Glomerular visceral epithelial cell (primary cell): ENCODE measurements around the gene METTL14.

Source experiments
- DNase-seq: peaks from one replicate; pipeline ENCODE4 v3.0.0-alpha.2; 2016; ENCODE audit errors: extremely low spot score

Gene METTL14

DNA sequence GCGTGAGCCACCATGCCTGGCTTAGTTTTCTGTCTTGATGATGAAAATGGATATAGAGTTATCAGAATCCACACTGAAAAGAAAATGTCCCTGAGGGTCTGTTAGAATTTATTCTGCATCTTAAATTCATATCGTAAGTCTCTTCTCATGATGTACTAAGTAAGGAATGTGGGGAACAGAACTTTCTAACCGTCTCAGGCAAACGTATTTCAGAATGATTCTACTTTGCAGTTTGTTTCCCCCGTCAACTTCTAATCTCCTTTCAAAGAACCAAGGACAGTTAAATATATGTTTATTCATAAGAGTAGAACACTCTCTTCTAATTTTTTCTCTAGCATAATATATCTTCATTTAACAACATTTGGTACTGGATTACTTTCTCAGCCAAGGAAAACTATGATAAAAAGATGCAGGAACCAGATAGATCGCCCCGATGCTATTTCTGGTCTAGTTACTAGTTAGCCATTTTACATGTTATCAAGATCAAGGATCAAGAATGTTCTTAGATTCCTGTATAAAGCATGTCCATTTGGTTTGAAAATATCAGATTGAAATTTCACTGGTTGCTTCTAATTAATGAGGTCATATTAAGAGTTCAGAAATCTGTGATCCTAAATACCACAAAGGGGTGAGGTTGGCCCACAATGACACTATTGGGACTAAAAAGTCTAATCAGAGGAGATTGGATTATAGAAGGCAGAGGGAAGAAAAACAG lies 49.5 kb downstream of the METTL14 start:
- DNase-seq = no peak

DNA sequence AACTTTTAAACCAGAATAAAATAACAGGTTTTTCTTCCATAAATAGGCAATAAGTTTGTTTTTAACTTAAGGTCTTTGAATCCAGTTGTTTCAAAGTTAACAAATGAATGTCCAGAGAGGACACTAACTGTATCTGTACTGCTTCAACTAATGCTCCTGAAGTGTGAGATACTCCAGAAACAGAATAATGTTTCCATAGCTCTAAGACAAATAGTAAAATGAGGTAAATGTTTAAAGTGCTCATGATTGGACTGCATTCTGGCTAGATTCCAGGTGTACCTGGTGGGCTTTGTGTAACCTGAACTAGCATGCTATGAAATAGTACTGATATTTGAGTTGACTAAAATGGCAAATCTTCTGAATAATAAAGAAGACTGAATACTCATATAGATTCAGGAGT lies 51.7 kb downstream of the METTL14 start:
- DNase-seq = no peak

DNA sequence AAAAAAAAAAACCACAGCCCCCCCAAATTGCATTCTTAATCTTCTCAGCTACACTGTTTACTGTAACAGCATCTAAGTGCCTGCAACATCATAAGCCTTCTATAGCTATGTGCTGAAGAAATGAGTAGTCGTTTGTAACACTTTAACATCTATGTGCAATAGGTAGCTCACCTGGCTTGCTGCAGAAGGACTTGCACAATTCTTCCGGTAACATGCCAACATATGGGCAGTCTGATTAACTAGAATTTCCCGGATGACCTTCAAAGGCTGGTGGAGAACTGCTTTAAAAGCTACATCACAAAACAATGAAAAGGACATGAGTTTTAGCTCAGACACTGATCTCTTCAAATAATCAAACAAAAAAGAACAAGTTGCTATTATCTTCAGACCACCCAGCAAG lies 52.9 kb downstream of the METTL14 start:
- no peak for DNase-seq

DNA sequence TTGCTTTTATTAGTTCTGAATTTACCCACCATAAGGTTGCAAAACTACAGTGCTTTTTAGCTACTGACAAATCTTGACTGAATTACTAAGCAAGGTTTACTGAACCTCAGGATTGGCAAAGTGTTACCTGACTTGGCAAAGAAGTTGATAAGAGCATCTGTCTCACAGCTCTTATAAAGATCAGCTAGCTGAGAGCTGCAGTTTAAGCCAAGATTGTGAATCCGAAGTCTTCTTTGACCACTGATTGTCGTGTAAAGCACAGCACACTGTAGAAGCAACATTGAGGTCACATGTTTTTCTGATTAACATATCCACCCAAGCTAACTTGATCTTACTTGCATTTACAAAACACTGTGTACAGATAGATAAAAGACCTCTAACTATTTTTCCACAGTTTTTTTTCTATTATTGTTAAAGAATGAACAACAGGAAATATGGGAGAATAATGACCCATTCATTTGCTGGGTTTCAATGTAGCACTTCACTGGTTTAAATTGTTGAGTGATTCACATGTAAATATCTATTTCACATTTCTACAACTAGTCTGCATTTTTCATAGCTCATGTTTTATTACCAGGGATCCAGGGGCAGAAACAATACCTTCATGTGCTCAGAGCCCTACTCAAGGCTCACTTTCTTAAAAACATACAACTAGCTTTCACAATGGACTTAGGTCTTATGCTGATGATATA lies 54.0 kb downstream of the METTL14 start:
- DNase-seq = no peak

DNA sequence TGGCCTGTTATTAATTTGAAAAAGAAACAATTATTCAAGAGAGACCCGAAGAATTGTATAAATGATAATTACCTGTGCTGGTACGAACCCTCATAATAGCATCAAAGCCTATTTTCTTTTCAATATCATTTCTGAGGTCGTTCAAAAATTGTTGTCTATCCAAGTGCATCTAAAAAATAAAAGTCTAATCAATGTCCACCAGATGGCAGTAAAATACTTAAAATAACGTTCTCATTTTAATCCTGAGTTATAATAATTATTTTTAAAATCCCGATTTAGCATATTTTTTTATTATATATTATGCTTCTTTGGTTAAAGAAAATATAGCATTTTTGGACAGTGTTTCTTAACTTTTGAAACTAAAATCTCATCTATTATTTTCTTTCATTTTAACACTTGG lies 55.7 kb downstream of the METTL14 start:
- no peak for DNase-seq

DNA sequence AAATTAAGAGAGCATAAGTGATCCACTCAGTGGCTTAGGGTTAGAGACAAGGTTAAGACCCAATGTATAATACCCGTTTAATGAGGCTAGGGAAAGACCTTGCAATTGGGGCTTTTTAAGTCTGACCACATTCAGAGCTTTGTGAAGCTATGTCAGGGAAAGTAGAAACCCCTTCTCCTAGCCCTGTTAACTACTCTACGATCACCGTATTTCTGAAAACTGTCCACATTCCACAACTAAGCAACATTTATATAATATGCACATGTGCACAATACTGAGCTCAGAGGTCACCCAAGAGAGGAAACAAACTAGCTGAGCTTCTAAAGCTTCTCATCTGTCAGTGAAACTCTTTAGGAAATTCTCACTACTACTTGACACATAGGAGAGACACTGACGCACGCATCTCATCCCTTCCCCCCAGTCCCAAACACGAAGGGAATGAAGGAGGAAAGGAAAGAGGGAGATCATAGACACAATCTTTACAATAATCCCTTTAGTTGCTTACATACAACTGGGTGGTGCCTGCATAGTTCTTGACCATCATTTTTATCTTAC lies 56.2 kb downstream of the METTL14 start:
- DNase-seq = no peak

DNA sequence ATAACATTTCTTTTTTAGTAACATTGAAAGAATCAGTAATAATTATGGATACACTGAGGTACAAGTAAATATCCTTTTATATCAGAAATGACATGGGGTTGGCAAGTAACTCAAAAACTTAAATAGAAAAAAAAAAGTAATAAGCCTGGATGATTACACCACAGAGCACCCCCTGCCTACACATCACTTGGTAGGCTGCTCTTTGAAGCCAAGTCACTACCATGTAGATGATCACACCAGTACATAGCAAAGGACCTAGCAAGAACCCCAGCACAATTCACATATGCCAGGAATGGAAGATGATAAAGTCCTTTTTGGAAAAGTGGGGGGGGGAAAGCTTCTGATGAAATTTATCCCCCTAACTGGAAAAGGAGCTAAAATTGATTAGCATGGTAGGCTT lies 56.9 kb downstream of the METTL14 start:
- DNase-seq = no peak

DNA sequence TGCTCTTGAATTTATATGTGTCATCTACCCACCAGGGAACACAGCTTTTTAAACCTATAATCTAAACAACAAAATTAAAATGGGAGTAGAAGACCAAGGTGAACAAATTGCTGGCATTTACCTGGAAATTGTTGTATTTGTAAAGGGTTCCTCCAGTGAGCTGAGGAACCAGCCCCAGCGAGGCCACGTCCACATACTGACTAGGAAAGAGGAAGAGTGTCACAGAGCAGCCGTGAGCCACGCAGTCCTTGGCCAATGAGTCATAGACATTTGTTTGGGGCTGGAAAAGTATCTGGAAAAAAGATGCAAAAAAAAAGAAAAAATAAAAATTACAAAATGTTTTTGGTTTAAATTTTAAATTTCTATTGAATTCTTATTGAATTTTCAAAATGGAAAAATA lies 58.7 kb downstream of the METTL14 start:
- DNase-seq = no peak

DNA sequence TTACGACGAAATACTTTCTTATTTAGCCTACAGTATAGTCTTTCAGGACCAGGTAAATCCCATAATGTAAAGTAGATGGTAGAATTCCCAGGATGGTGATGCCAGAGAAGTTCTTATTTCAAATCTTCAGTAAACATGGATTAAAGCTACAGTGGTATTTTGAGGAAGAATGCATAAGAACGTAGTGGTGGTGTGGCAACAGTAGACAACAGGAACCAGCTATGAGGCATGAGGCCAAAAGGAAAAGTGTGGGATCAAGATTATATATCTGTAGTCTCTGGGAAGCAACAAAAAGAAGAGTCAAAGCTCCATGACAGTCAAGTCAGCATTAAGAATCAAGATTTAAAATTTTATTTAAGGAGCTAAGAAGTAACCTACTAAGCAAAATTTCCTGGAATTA lies 60.2 kb downstream of the METTL14 start:
- no peak for DNase-seq

DNA sequence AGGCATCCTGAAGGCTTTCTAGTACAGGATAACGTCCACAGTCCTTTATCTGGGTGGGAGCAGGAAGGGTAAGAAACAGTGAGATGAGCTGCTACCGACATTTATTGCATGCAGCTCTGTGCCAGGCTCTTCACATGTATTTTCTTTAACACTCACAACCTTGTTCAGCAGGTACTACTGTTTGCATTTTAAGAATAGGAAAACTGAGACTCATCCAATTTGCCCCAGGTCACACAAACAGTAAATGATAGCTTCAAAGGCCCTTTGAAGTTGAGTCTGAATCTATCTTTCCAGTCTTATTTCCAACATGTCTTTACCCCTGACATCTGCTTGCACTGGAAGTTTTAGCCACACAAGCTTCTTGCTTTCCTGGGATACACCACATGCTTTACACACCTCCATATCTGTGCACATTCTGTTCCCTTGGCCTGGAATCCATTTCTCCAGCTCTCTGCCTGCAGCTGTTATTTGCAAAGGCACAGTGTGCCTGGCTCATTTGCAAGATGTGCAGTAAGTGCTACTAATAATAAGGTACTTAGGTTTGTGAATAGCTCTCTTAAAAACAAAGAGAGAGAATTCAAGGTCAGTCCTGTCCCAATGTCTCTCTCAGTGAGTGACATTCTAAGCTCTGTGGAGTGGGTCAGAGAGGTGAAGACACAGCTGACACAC lies 61.2 kb downstream of the METTL14 start:
- no peak for DNase-seq

DNA sequence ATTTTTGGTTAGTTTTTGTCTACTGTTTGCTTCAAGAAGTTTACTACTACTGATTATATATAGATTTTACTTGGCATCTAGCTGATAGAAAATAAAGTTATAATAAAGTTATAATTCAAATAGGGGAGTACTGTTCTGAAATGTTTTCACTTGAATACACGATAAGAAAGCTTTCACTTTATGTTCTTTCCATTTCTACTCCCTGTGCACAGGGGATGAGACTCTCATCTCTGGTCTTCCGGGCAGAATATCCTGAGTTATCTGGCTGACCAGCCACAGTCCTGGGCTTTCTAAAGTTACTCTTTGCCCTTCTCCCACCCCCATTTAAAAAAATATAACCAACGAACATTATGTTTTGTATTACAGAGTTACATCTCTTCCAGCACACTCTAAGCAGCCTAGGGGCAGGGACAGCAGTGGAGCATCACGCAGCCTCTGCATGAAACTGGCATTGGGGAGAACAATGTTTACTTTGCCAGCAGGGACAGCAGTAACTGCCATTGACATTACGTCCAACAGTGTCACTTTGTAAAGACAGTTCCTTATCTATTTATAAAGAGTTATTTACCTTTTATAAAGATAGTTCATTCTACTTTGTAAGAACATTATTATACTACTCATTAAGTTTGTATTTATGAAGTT lies 64.3 kb downstream of the METTL14 start:
- no peak for DNase-seq

DNA sequence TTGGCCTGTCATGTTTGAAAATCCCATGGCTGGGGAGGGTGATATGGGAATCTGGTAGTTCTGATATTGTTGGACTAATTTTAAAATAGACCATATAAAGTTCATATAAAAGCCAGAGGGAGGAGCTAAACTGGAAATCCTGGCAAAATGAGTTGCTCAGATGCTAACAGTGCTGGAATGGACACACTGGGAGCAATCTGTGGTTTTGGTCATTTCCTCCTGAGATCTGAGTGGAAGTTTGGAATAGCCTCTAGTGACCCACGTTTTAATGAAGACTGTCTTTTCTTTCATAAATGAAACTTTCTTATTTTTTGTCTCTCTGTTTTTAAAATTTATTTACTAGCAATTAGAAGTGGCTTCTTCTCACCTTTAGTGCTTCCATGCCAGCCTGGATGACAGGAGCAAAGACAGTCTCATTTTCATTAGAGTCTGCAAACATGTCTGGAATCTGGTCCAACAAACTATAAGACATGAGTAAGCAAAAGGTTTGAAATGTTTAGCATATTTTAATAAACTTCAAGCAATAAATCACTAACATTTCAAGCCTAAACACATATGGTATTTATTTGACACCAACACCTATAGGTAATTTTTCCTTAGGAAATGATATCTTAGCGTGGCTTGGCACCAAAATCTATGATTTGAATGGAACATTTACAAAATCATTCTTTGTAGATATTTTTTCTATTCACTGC lies 66.6 kb downstream of the METTL14 start:
- no peak for DNase-seq

DNA sequence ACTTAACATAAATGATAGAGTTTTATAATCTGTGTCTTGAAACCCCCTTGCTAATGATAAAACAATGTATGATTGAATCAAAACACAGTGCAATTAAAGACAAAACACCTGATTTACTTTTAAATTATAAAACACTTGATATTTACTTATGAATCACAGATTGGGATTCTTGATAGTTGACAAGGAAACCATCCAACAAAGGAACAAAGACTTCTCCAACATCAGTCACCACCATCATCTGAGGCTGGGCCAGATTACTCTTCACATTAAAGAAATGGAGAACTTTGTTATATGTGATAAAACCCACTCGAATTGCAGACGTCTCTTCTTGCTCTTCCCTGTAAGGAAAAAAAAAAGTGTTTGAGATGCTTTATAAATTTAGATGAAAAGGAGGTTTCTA lies 67.4 kb downstream of the METTL14 start:
- no peak for DNase-seq

DNA sequence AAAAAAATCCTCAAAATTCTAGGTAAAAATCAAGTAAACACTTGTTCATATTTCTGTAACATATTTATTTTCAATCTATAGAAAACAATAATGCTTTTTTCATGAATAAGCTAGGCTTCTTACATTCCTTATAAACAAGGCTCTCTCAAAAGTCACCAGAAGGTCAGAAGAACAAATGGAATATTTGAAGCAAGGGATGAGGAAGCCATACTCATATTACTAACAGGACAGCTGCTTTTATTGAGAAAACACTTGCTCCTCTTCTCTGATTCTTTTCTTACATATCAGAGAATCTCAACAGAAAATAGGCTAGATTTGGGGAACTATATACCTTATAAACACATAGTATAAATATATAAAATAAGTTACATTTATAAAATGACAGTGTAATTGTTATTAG lies 67.9 kb downstream of the METTL14 start:
- no peak for DNase-seq

DNA sequence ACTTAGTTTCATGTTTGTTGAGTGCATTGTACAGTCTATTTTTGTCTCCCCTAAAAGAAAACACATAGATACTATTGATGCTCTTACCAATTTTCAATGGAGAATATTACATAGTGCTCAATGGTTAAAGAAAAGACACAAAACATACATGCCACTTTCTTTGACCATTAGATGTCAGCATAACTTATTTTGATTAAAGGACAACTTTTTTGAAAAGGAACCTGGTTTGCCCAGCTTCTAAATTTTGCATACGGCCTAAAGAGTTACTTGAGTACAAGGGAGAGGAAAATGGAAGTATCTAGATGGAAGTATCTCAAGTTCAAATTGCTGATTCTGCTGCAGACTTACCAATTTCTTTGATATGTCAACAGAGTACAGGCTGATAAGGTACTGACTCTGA lies 68.5 kb downstream of the METTL14 start:
- DNase-seq = no peak

DNA sequence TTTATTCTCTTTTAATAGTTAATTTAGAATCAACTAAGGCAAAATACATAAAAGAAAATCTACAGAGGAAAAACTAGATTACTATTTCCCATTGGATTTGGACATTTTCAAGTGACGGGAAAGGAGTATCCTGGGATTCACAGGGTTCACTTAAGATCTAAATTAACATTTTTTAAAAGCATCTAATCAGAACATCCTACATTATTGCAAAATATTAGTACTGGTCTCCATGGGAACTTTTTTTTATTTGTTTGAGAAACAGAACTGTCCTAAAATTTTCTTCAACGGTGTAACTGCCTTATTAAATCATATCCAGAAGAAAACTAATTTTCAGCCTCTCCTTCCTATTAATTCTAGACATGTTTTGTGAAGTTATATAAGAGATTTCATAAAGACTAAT lies 69.7 kb downstream of the METTL14 start:
- DNase-seq = no peak

DNA sequence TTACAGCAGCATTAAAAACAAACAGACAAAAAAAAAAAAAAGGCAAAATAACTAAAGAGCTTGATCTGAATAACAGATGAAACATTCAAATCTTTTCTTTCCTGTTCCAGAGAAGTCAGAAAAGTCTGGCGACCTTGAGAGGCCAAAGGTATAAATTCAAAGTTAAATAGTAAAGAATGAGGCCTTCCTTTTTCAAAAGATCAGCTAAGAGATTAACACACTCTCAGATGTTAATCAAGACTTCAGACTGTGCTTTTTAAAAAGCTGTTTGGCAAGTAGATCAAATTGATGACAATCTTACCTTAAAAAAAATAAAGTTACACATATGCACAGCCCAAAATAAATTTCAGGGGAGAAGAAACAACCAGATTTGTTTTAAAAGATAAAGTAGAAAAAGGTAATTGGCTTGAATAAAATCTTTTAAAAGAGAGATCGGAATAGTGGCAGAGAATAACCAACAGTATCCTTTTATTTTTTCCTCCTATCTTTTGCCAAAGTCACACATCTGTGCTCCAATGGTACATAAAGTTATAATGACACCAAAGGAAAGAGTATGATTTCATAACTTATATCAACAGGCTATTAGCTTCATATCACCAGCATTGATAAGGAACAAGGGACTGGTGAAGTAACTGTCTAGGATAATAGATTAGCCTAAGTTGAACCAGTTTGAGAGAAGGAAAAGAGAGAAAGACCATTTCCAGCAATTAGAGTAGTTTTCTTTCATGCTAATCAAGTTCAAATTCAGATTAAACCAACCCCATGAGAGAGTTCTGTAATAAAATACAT lies 70.4 kb downstream of the METTL14 start:
- DNase-seq = no peak

DNA sequence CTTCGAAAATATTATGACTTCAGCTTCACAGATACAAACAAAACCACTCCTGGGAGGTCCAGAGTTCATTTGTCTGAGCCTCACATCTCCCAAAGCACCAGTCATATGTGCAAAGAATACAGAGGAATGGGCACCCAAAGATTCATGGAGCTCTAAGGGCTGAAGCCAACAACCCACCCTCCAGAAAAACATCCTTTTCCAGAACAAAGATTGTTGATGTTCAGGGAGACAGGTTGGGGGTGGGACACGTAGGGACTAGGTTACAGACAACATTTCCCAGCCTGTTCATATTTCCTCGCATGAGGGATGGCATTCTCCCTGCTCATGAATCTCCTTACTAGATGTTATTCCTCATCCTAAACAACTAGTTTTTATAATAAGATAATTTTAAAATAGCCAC lies 71.2 kb downstream of the METTL14 start:
- DNase-seq = no peak

DNA sequence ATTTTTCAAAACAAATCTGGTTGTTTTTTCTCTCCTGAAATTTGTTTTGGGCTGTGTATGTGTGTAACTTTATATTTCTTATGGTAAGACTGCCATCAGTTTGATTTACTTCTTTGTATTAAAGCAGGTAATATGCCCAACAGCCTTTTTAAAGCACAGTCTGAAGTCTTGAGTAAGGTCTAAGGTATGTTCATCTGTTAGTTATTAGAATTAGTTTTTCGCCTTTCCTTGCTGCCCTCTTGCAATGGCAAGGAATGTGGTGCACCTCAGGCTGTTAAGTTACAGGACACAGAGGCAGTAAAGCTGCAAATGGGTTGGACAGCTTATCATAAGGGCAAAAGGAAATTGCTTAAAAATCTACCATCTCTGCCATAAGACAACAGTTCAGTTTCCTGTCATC lies 71.8 kb downstream of the METTL14 start:
- DNase-seq = no peak

DNA sequence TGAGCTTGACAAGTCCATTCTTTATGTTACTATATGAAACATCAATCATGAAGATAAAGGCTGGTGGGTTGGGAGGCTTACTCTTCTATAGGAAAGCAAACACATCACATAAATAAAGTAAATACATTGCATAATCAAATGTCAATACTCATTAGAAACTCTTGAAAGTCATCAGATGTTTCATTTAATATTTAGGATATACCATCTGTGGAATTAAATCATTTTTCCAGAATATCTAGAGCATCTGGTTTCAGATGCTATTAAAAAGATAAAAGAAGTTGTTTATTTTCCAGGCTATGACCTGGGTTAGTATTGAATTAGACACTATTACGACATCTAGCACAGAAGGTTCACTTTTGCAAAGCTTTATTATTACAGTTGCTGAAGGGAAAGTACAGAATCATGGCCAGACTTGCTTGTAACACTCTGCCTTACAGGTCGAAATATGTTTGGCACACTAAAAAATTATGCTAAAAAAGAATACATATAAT lies 72.6 kb downstream of the METTL14 start:
- DNase-seq = no peak

DNA sequence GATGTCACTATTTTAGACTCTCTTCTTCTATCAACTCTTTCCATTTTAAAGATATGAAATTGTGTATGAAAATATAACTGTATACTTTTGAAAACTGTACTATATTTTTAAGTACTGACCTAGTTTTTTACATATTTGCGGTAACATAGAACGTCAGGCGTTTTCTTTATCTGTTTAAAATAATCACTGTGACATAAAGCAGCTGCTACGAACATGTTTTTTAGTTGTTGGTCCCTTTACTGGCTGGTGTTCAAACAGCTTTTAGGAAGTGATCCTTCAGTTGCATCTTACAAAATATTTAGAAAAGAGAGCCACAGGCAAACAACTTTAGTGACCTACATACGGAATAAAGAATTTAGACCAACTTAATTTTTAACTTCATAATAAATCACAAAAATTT lies 73.1 kb downstream of the METTL14 start:
- no peak for DNase-seq
